ENCODE results near the gene HHIP. TPM values are rescaled to one million over a fixed set of nuclear protein-coding genes. Genes with fewer than 3 reads are reported as not detected.

The HHIP gene
- total RNA-seq, 1 experiment from 2014 or later, result 0.28 TPM

GRCh38 chr4:144649646-144650045 lies 3.7 kb downstream of the HHIP start:
- H3K27ac ChIP-seq (ENCODE audit: low read depth, low read length, poor library complexity, severe bottlenecking), result no peak overlapping the region
- no peak for TF ChIP-seq EZH2 (IDR thresholded peaks at IDR 0.05; ENCODE audit: borderline replicate concordance, low read depth, low read length, poor library complexity, severe bottlenecking)
- TF ChIP-seq, protein P1, sequence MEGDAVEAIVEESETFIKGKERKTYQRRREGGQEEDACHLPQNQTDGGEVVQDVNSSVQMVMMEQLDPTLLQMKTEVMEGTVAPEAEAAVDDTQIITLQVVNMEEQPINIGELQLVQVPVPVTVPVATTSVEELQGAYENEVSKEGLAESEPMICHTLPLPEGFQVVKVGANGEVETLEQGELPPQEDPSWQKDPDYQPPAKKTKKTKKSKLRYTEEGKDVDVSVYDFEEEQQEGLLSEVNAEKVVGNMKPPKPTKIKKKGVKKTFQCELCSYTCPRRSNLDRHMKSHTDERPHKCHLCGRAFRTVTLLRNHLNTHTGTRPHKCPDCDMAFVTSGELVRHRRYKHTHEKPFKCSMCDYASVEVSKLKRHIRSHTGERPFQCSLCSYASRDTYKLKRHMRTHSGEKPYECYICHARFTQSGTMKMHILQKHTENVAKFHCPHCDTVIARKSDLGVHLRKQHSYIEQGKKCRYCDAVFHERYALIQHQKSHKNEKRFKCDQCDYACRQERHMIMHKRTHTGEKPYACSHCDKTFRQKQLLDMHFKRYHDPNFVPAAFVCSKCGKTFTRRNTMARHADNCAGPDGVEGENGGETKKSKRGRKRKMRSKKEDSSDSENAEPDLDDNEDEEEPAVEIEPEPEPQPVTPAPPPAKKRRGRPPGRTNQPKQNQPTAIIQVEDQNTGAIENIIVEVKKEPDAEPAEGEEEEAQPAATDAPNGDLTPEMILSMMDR (conservative IDR thresholded peaks at IDR 0.05; ENCODE audit: low read depth, low read length), result no peak
- no peaks in the 10 kb centered on the region for H3K9me3 ChIP-seq (ENCODE audit: low read depth, low read length, poor library complexity, severe bottlenecking)
- no peak for DNase-seq (ENCODE audit: low spot score)
- H3K27me3 ChIP-seq (replicated peaks; ENCODE audit: insufficient read depth, low read depth, low read length, poor library complexity), result peaks cover 34% of the 10 kb centered on the region
- ChIA-PET CTCF (no interaction called here), POLR2A (ENCODE audit: low non-redundant PET) (no interaction called here)
- intact Hi-C loops (cut with micrococcal nuclease; ENCODE audit: unreplicated experiment), result loop anchor here (10.0 kb wide), 1 partner anchor 405 kb away; no protein-coding TSS in a partner anchor
- H3K4me1 ChIP-seq (ENCODE audit: insufficient read depth, low read length, poor library complexity, severe bottlenecking), result peaks cover 25% of the 10 kb centered on the region
- BruUV-seq (replicated peaks), result no TSS peak
- no peak overlapping the region for H3K4me3 ChIP-seq (ENCODE audit: low read depth, low read length, poor library complexity, severe bottlenecking)
- no peaks in the 10 kb centered on the region for H3K36me3 ChIP-seq (ENCODE audit: insufficient read depth, low read length, poor library complexity, severe bottlenecking)

DNA sequence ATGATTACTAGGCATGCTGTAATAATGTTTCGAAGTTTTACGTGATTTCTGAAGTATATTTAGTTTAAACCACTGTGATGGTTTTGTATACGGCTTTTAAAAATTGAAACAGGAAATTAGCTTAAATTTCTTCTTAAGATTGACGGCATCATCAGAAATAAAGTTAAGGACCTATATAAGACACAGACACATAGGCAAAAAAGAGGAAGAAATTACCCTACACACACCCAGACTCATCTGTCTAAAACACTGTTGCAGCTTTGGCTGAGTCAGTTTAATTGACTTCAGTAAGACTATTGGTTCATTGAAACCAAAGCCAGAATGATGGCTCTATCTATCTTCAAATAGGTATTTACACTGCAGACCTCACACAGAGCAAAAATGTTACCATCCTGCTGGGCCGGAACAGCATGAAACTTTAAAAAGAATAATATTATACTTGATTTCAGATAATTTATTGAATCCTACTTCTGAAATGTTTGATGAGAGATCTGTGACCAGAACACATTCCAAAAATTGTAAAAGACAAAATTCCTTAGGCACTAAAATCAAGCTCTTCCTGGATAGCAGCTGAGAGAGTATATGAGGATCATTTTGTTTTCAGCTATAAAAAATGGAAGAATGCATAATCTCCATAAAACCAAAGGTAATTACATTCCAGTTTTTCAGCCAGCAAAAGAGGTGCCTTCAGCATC lies 4.5 kb downstream of the HHIP start:
- H3K4me1 ChIP-seq (ENCODE audit: insufficient read depth, low read length, poor library complexity, severe bottlenecking), result peaks cover 25% of the 10 kb centered on the region
- intact Hi-C loops (cut with micrococcal nuclease; ENCODE audit: unreplicated experiment), result no loop called here
- peaks cover 27% of the 10 kb centered on the region for H3K27me3 ChIP-seq (replicated peaks; ENCODE audit: insufficient read depth, low read depth, low read length, poor library complexity)
- no peaks in the 10 kb centered on the region for H3K36me3 ChIP-seq (ENCODE audit: insufficient read depth, low read length, poor library complexity, severe bottlenecking)
- no peak overlapping the region for H3K27ac ChIP-seq (ENCODE audit: low read depth, low read length, poor library complexity, severe bottlenecking)
- ChIA-PET POLR2A (ENCODE audit: low non-redundant PET) (no interaction called here), CTCF (no interaction called here)
- no peak for DNase-seq (ENCODE audit: low spot score)
- no peak overlapping the region for H3K4me3 ChIP-seq (ENCODE audit: low read depth, low read length, poor library complexity, severe bottlenecking)
- TF ChIP-seq, protein P1 (conservative IDR thresholded peaks at IDR 0.05; ENCODE audit: low read depth, low read length), result no peak
- TF ChIP-seq EZH2 (IDR thresholded peaks at IDR 0.05; ENCODE audit: borderline replicate concordance, low read depth, low read length, poor library complexity, severe bottlenecking), result no peak
- BruUV-seq (replicated peaks), result no TSS peak
- H3K9me3 ChIP-seq (ENCODE audit: low read depth, low read length, poor library complexity, severe bottlenecking), result no peaks in the 10 kb centered on the region

GRCh38 chr4:144653781-144654545 lies 8.0 kb downstream of the HHIP start:
- no TSS peak for BruUV-seq (replicated peaks)
- peaks cover 10% of the 10 kb centered on the region for H3K4me1 ChIP-seq (ENCODE audit: insufficient read depth, low read length, poor library complexity, severe bottlenecking)
- no peaks in the 10 kb centered on the region for H3K9me3 ChIP-seq (ENCODE audit: low read depth, low read length, poor library complexity, severe bottlenecking)
- H3K27ac ChIP-seq (ENCODE audit: low read depth, low read length, poor library complexity, severe bottlenecking), result no peak overlapping the region
- CTCF ChIA-PET, result no interaction called here
- intact Hi-C loops (cut with micrococcal nuclease; ENCODE audit: unreplicated experiment), result no loop called here
- H3K27me3 ChIP-seq (replicated peaks; ENCODE audit: insufficient read depth, low read depth, low read length, poor library complexity), result peaks cover under 1% of the 10 kb centered on the region
- no peaks in the 10 kb centered on the region for H3K36me3 ChIP-seq (ENCODE audit: insufficient read depth, low read length, poor library complexity, severe bottlenecking)
- POLR2A ChIA-PET (ENCODE audit: low non-redundant PET), result no interaction called here
- H3K4me3 ChIP-seq (ENCODE audit: low read depth, low read length, poor library complexity, severe bottlenecking), result no peak overlapping the region
- DNase-seq (ENCODE audit: low spot score), result no peak
- TF ChIP-seq EZH2 (IDR thresholded peaks at IDR 0.05; ENCODE audit: borderline replicate concordance, low read depth, low read length, poor library complexity, severe bottlenecking), result no peak
- TF ChIP-seq, protein P1 (conservative IDR thresholded peaks at IDR 0.05; ENCODE audit: low read depth, low read length), result no peak

Measured in A673 (cell line).